Measurements from ENCODE around the gene HAVCR1.
"Not testable (repeated sequence)": the region's sequence is repeated elsewhere in the genome, so short reads cannot be mapped to it uniquely, and the experiment has no call there.

HAVCR1 gene

GRCh38 chr5:157024208-157024959, 34.5 kb downstream of the HAVCR1 start:
- H3K27ac ChIP-seq (ENCODE audit: poor library complexity, severe bottlenecking) = no peak overlapping the region
- DNase-seq (ENCODE audit: low spot score) (no peak), ATAC-seq (ENCODE audit: low read depth) (no peak)
- H3K27me3 ChIP-seq (ENCODE audit: insufficient read depth, poor library complexity, severe bottlenecking) = peaks cover 4% of the 10 kb centered on the region
- H3K4me3 ChIP-seq (ENCODE audit: severe bottlenecking) = no peak overlapping the region
- no peaks in the 10 kb centered on the region for H3K9me3 ChIP-seq (ENCODE audit: severe bottlenecking)
- TF ChIP-seq, protein P1, sequence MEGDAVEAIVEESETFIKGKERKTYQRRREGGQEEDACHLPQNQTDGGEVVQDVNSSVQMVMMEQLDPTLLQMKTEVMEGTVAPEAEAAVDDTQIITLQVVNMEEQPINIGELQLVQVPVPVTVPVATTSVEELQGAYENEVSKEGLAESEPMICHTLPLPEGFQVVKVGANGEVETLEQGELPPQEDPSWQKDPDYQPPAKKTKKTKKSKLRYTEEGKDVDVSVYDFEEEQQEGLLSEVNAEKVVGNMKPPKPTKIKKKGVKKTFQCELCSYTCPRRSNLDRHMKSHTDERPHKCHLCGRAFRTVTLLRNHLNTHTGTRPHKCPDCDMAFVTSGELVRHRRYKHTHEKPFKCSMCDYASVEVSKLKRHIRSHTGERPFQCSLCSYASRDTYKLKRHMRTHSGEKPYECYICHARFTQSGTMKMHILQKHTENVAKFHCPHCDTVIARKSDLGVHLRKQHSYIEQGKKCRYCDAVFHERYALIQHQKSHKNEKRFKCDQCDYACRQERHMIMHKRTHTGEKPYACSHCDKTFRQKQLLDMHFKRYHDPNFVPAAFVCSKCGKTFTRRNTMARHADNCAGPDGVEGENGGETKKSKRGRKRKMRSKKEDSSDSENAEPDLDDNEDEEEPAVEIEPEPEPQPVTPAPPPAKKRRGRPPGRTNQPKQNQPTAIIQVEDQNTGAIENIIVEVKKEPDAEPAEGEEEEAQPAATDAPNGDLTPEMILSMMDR (IDR thresholded peaks at IDR 0.05; ENCODE audit: poor library complexity, severe bottlenecking) = no peak
- H3K4me1 ChIP-seq (ENCODE audit: insufficient read depth, poor library complexity, severe bottlenecking) = peaks cover 3% of the 10 kb centered on the region
- H3K36me3 ChIP-seq (ENCODE audit: low read depth) = no peaks in the 10 kb centered on the region

GRCh38 chr5:157022024-157022423, 36.9 kb downstream of the HAVCR1 start:
- no peak overlapping the region for H3K4me3 ChIP-seq (ENCODE audit: severe bottlenecking)
- TF ChIP-seq, protein P1 (IDR thresholded peaks at IDR 0.05; ENCODE audit: poor library complexity, severe bottlenecking) = no peak
- peaks cover 3% of the 10 kb centered on the region for H3K4me1 ChIP-seq (ENCODE audit: insufficient read depth, poor library complexity, severe bottlenecking)
- no peak overlapping the region for H3K27ac ChIP-seq (ENCODE audit: poor library complexity, severe bottlenecking)
- DNase-seq (ENCODE audit: low spot score) (no peak), ATAC-seq (ENCODE audit: low read depth) (0 out of 3 replicates have a peak, but pooled peaks have one; percentile 28)
- H3K9me3 ChIP-seq (ENCODE audit: severe bottlenecking) = no peaks in the 10 kb centered on the region
- no peaks in the 10 kb centered on the region for H3K27me3 ChIP-seq (ENCODE audit: insufficient read depth, poor library complexity, severe bottlenecking)
- no peaks in the 10 kb centered on the region for H3K36me3 ChIP-seq (ENCODE audit: low read depth)

GRCh38 chr5:157020511-157021222, 38.2 kb downstream of the HAVCR1 start:
- TF ChIP-seq, protein P1 (IDR thresholded peaks at IDR 0.05; ENCODE audit: poor library complexity, severe bottlenecking) = no peak
- Histone ChIP-seq H3K27ac (ENCODE audit: poor library complexity, severe bottlenecking) (no peak overlapping the region), H3K27me3 (ENCODE audit: insufficient read depth, poor library complexity, severe bottlenecking) (no peaks in the 10 kb centered on the region), H3K9me3 (ENCODE audit: severe bottlenecking) (no peaks in the 10 kb centered on the region), H3K4me1 (ENCODE audit: insufficient read depth, poor library complexity, severe bottlenecking) (peaks cover 3% of the 10 kb centered on the region), H3K36me3 (ENCODE audit: low read depth) (no peaks in the 10 kb centered on the region), H3K4me3 (ENCODE audit: severe bottlenecking) (no peak overlapping the region)
- DNase-seq (ENCODE audit: low spot score) (no peak), ATAC-seq (ENCODE audit: low read depth) (no peak)

DNA sequence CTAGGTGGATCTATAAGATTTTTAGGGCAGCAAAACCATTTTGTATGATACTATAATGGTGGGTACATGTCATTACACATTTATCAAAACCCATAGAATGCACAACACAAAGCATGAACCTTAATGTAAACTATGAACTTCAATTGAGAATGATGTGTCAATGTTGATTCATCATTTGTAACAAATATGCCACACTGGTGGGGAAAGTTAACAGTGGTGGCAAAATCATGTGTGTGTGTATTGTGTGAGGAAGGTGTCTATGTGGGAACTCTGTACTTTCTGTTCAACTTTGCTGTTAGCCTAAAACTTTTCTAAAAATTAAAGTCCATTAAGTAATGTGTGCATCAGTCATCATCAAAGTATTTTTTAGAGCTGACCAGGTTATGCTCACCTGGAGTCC, 38.9 kb downstream of the HAVCR1 start:
- no peak overlapping the region for H3K4me3 ChIP-seq (ENCODE audit: severe bottlenecking)
- H3K27ac ChIP-seq (ENCODE audit: poor library complexity, severe bottlenecking) = no peak overlapping the region
- H3K9me3 ChIP-seq (ENCODE audit: severe bottlenecking) = no peaks in the 10 kb centered on the region
- DNase-seq (ENCODE audit: low spot score) (no peak), ATAC-seq (ENCODE audit: low read depth) (no peak)
- TF ChIP-seq, protein P1 (IDR thresholded peaks at IDR 0.05; ENCODE audit: poor library complexity, severe bottlenecking) = no peak
- H3K36me3 ChIP-seq (ENCODE audit: low read depth) = no peaks in the 10 kb centered on the region
- no peaks in the 10 kb centered on the region for H3K27me3 ChIP-seq (ENCODE audit: insufficient read depth, poor library complexity, severe bottlenecking)
- peaks cover 3% of the 10 kb centered on the region for H3K4me1 ChIP-seq (ENCODE audit: insufficient read depth, poor library complexity, severe bottlenecking)

DNA sequence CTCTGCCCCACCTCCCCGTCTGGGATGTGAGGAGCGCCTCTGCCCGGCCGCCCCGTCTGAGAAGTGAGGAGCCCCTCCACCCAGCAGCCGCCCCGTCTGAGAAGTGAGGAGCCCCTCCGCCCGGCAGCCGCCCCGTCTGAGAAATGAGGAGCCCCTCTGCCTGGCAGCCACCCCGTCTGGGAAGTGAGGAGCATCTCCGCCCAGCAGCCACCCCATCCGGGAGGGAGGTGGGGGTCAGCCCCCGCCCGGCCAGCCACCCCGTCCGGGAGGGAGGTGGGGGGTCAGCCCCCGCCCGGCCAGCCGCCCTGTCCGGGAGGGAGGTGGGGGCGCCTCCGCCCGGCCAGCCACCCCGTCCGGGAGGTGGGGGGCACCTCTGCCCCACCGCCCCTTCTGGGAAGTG, 44.8 kb downstream of the HAVCR1 start:
- ATAC-seq (ENCODE audit: low read depth) = not testable (repeated sequence)

More for the DNA sequence above, 44.8 kb downstream of the HAVCR1 start:
- H3K4me3 ChIP-seq (ENCODE audit: severe bottlenecking); H3K27ac ChIP-seq (ENCODE audit: poor library complexity, severe bottlenecking); H3K36me3 ChIP-seq (ENCODE audit: low read depth); H3K9me3 ChIP-seq (ENCODE audit: severe bottlenecking); DNase-seq (ENCODE audit: low spot score); H3K4me1 ChIP-seq (ENCODE audit: insufficient read depth, poor library complexity, severe bottlenecking); H3K27me3 ChIP-seq (ENCODE audit: insufficient read depth, poor library complexity, severe bottlenecking): not testable (repeated sequence)
